Osteocyte (in vitro differentiated cells): Measurements from ENCODE around the gene CAP2. TPM values are rescaled to one million over a fixed set of nuclear protein-coding genes. Genes with fewer than 3 reads are reported as not detected.
"Not testable (repeated sequence)": the region's sequence is repeated elsewhere in the genome, so short reads cannot be mapped to it uniquely, and the experiment has no call there.

Source experiments
- DNase-seq: peaks from one replicate; pipeline ENCODE4 v3.0.0; 2021; ENCODE audit warnings: mixed read lengths; ENCODE audit not compliant: unreplicated experiment; ENCODE audit errors: extremely low spot score
- H3K27ac Mint-ChIP-seq: one replicate; pipeline ENCODE4 v1.8.0; 2021; ENCODE audit warnings: mild to moderate bottlenecking, mixed read lengths; ENCODE audit not compliant: unreplicated experiment
- H3K27me3 Mint-ChIP-seq: one replicate; pipeline ENCODE4 v1.8.0; 2021; ENCODE audit warnings: mixed read lengths; ENCODE audit not compliant: unreplicated experiment
- H3K36me3 Mint-ChIP-seq: one replicate; pipeline ENCODE4 v1.8.0; 2021; ENCODE audit warnings: mixed read lengths; ENCODE audit not compliant: unreplicated experiment
- H3K4me1 Mint-ChIP-seq: one replicate; pipeline ENCODE4 v1.8.0; 2021; ENCODE audit warnings: mixed read lengths; ENCODE audit not compliant: unreplicated experiment
- H3K4me3 Mint-ChIP-seq: one replicate; pipeline ENCODE4 v1.8.0; 2021; ENCODE audit warnings: mild to moderate bottlenecking, moderate library complexity, mixed read lengths; ENCODE audit not compliant: unreplicated experiment
- H3K9me3 Mint-ChIP-seq: one replicate; pipeline ENCODE4 v1.8.0; 2021; ENCODE audit warnings: mixed read lengths; ENCODE audit not compliant: unreplicated experiment
- total RNA-seq: library from RNA; stranded (reverse); gene quantifications from 2 replicates; pipeline ENCODE4 v1.2.1, GENCODE V29; 2021
- TF ChIP-seq, protein P1 (sequence below): fragments of 200-600 bp; sonication (generic); IDR thresholded peaks from 2 replicates; pipeline ENCODE4 v1.5.0; 2021; ENCODE audit warnings: antibody characterized with exemption, mild to moderate bottlenecking, moderate library complexity

The CAP2 gene
- total RNA-seq, 1 donor from 2014 or later, result 71.8 TPM

DNA sequence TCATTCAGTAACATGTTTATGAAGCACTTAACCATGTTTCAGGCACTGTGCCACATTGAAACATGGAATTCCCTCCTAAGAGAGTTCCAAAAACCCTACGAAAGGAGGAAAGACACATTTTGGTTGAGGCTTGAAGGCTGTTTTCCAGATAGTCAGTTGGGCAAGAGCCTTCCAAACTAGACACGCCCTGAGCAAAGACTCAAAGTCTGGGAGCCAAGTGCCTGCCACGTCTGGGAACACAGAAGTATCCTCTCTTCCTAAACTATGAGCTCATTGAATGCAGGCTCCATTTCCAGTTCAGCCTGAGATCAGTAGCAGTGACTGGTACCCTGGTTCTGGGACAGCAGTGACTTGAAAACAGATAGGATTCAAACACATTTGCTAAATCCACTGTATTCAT, 132.2 kb downstream of the CAP2 start:
- Mint-ChIP-seq H3K4me1 (peaks cover 3% of the 10 kb centered on the region), H3K9me3 (peaks cover 4% of the 10 kb centered on the region), H3K4me3 (no peak overlapping the region), H3K36me3 (peaks cover 48% of the 10 kb centered on the region), H3K27me3 (no peaks in the 10 kb centered on the region), H3K27ac (no peak overlapping the region)
- TF ChIP-seq, protein P1, sequence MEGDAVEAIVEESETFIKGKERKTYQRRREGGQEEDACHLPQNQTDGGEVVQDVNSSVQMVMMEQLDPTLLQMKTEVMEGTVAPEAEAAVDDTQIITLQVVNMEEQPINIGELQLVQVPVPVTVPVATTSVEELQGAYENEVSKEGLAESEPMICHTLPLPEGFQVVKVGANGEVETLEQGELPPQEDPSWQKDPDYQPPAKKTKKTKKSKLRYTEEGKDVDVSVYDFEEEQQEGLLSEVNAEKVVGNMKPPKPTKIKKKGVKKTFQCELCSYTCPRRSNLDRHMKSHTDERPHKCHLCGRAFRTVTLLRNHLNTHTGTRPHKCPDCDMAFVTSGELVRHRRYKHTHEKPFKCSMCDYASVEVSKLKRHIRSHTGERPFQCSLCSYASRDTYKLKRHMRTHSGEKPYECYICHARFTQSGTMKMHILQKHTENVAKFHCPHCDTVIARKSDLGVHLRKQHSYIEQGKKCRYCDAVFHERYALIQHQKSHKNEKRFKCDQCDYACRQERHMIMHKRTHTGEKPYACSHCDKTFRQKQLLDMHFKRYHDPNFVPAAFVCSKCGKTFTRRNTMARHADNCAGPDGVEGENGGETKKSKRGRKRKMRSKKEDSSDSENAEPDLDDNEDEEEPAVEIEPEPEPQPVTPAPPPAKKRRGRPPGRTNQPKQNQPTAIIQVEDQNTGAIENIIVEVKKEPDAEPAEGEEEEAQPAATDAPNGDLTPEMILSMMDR, result no peak
- no peak for DNase-seq

DNA sequence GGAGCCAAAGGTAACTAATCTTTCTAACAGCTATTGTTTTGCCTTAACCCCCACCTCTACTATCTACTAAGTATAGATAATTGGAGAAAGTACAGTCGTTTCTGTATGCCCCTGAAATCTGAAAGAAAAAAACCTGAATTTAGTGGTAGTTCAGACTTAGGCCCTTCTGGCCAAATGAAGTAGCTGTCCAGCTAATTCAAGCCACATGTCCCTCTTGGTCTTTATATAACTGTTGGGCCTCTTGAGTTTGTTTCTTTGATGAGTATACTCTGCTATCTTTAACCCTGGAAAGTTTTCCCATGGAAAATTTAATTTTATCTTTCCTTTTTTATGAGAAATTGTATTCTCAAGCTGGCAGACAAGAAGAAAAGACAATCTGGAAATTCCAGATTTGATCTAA, 133.7 kb downstream of the CAP2 start:
- DNase-seq, result no peak
- Mint-ChIP-seq H3K27ac (no peak overlapping the region), H3K36me3 (peaks cover 49% of the 10 kb centered on the region), H3K4me1 (peaks cover 3% of the 10 kb centered on the region), H3K4me3 (no peak overlapping the region), H3K27me3 (no peaks in the 10 kb centered on the region), H3K9me3 (peaks cover 4% of the 10 kb centered on the region)
- TF ChIP-seq, protein P1, result no peak

DNA sequence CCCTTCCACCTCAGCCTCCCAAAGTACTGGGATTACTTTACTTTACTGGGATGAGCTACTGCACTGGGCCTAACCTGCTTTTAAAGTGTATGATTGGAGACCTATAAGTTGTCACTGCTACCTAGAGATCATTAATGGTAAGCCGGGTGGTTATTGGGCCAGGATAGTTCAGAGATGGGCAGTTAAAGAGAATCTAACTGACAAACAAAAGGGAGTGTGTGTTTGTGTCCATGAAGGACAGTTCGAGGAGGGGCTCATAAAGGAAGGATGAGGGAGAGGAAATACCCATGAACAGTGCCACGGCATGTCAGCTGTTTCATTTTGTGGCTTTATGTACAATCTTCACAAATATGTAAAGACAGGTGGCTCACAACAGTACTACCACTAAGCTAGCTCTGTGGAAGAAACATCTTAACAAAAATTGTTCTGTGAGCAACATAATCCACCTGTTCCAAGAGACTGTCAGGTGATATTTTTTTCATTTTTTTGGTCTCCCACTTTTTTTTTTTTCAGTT, 137.0 kb downstream of the CAP2 start:
- H3K36me3 Mint-ChIP-seq, result peaks cover 39% of the 10 kb centered on the region
- DNase-seq, result no peak

DNA sequence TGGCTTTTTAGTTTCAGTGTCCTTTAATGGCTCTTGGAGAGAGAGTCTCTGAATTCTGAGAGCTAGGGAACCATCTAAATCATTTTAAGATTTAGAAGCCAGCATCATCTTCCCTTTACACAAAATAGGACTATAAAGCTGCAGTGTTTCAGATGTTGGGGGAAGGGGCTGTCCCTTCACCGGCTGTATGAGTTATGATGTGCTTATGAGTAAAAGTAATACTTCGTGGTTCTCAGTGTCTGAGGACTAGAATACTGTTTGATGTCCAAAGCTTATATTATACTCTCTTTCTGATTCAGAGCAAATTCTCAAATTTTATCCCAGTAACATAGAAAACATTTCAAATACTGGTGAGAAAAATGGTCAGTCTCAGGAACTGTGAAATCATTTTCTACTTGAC, 143.2 kb downstream of the CAP2 start:
- no peak for DNase-seq
- H3K9me3 Mint-ChIP-seq, result no peaks in the 10 kb centered on the region
- H3K4me3 Mint-ChIP-seq, result no peak overlapping the region
- H3K27me3 Mint-ChIP-seq, result no peaks in the 10 kb centered on the region
- TF ChIP-seq, protein P1, result no peak
- no peaks in the 10 kb centered on the region for H3K4me1 Mint-ChIP-seq
- H3K27ac Mint-ChIP-seq, result no peak overlapping the region
- peaks cover 43% of the 10 kb centered on the region for H3K36me3 Mint-ChIP-seq

More for the DNA sequence above, 137.0 kb downstream of the CAP2 start:
- H3K4me3 Mint-ChIP-seq, result no peak overlapping the region
- no peaks in the 10 kb centered on the region for H3K27me3 Mint-ChIP-seq
- peaks cover 2% of the 10 kb centered on the region for H3K9me3 Mint-ChIP-seq
- TF ChIP-seq, protein P1, result no peak
- no peak overlapping the region for H3K27ac Mint-ChIP-seq
- H3K4me1 Mint-ChIP-seq, result peaks cover 3% of the 10 kb centered on the region

DNA sequence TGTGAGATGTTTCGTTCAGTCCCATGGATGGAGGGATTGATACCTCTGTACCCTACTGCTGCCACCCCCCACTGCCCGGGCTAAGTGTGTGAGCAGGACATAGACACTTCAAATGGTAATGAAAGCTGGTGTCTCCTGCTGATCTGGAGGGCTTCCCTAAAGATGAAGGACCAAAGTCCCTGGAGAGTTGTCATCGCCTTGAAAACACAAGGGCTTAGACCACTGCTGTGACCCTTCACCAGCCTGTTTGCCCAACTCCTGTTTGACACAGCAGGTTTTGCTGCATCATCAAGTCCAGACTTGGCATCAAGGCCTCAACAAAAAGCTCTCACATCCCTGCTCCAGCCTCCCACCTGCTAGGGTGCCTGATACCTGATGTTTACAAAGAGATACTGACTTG, 148.8 kb downstream of the CAP2 start:
- Mint-ChIP-seq H3K4me1 (no peaks in the 10 kb centered on the region), H3K36me3 (peaks cover 58% of the 10 kb centered on the region), H3K27ac (no peak overlapping the region)

DNA sequence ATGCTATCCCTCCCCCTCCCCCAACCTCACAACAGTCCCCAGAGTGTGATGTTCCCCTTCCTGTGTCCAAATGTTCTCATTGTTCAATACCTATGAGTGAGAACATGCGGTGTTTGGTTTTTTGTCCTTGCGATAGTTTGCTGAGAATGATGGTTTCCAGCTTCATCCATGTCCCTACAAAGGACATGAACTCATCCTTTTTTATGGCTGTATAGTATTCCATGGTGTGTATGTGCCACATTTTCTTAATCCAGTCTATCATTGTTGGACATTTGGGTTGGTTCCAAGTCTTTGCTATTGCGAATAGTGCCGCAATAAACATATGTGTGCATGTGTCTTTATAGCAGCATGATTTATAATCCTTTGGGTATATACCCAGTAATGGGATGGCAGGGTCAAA, 152.3 kb downstream of the CAP2 start:
- not testable (repeated sequence) for H3K4me1 Mint-ChIP-seq, H3K27me3 Mint-ChIP-seq, H3K27ac Mint-ChIP-seq, H3K9me3 Mint-ChIP-seq, H3K4me3 Mint-ChIP-seq, DNase-seq
- H3K36me3 Mint-ChIP-seq, result peaks cover 62% of the 10 kb centered on the region

More for the DNA sequence above, 148.8 kb downstream of the CAP2 start:
- DNase-seq, result no peak
- Mint-ChIP-seq H3K27me3 (no peaks in the 10 kb centered on the region), H3K4me3 (no peak overlapping the region), H3K9me3 (no peaks in the 10 kb centered on the region)
- TF ChIP-seq, protein P1, result no peak
